HEK293 (cell line): ENCODE data around the gene MTMR4.

Source experiments
- CTCF ChIA-PET: fragments of 350-600 bp; formaldehyde crosslinking; extraction: SDS; loops from one replicate; lab custom pipeline; 2021; ENCODE audit warnings: antibody characterized with exemption; lab: Yijun Ruan, JAX
- POLR2A ChIA-PET: fragments of 300-600 bp; formaldehyde crosslinking; extraction: SDS; loops from one replicate; lab custom pipeline; 2020; ENCODE audit warnings: antibody characterized with exemption, inconsistent platforms; lab: Yijun Ruan, JAX
- H3K27ac ChIP-seq: fragments of 200-500 bp; sonication (Bioruptor generic); 2 replicates; pipeline ENCODE4 v1.5.1; 2014; ENCODE audit warnings: low read depth, low read length, control low read depth, inconsistent platforms; ENCODE audit errors: extremely low read depth
- H3K36me3 ChIP-seq, 2 experiments: fragments of 200-500 bp in 1 of 2; sonication (Bioruptor generic) in 1 of 2; 1 replicate in 1 of 2; 2 replicates in 1 of 2; pipeline ENCODE4 v1.5.1; 2014 to 2017; ENCODE audit warnings: inconsistent platforms in 2 of 2, low read length in 2 of 2; ENCODE audit not compliant: control insufficient read depth in 2 of 2, insufficient read depth in 1 of 2
- H3K4me1 ChIP-seq: fragments of 200-500 bp; sonication (Bioruptor generic); 2 replicates; pipeline ENCODE4 v1.5.1; 2014; ENCODE audit warnings: mild to moderate bottlenecking, low read length, inconsistent platforms; ENCODE audit not compliant: control insufficient read depth, insufficient read depth
- H3K4me3 ChIP-seq: 2 replicates; pipeline ENCODE4 v1.5.1; 2011; ENCODE audit warnings: low read depth, mild to moderate bottlenecking, control low read depth, low read length, moderate library complexity
- H3K9me3 ChIP-seq: fragments of 200-500 bp; sonication (Bioruptor generic); 2 replicates; pipeline ENCODE4 v1.5.1; 2014; ENCODE audit warnings: low read depth, low read length, inconsistent platforms; ENCODE audit not compliant: control insufficient read depth, insufficient read depth
- GLIS2 ChIP-seq: fragments of 450-650 bp; formaldehyde crosslinking; IDR thresholded peaks from 2 replicates; pipeline ENCODE4 v1.5.1; 2016; ENCODE audit warnings: missing biosample characterization, missing genetic modification characterization
- KLF10 ChIP-seq: fragments of 450-650 bp; IDR thresholded peaks from 2 replicates; pipeline ENCODE4 v1.5.1; 2018; ENCODE audit warnings: missing biosample characterization, mild to moderate bottlenecking, missing genetic modification characterization
- KLF9 ChIP-seq: fragments of 450-650 bp; formaldehyde crosslinking; IDR thresholded peaks from 2 replicates; pipeline ENCODE4 v1.5.1; 2016; ENCODE audit warnings: missing biosample characterization, missing genetic modification characterization, low read depth
- MYNN ChIP-seq: fragments of 450-650 bp; formaldehyde crosslinking; IDR thresholded peaks from 2 replicates; pipeline ENCODE4 v1.5.1; 2016; ENCODE audit warnings: missing biosample characterization, missing genetic modification characterization, borderline replicate concordance
- REPIN1 ChIP-seq: fragments of 450-650 bp; formaldehyde crosslinking; IDR thresholded peaks from 2 replicates; pipeline ENCODE4 v1.5.1; 2017; ENCODE audit warnings: missing biosample characterization, missing genetic modification characterization, low read depth
- SETDB1 ChIP-seq: IDR thresholded peaks from one replicate; pipeline ENCODE4 v1.6.1; 2017; ENCODE audit warnings: mild to moderate bottlenecking, low read length, moderate library complexity, mixed read lengths; ENCODE audit not compliant: insufficient read length
- TCF7L2 ChIP-seq: IDR thresholded peaks from 2 replicates; pipeline ENCODE4 v1.6.1; 2011; ENCODE audit warnings: low read depth, mild to moderate bottlenecking, inconsistent platforms, low read length, moderate library complexity, borderline replicate concordance
- ZBTB20 ChIP-seq: fragments of 450-650 bp; formaldehyde crosslinking; IDR thresholded peaks from 2 replicates; pipeline ENCODE4 v1.5.1; 2016; ENCODE audit warnings: missing biosample characterization, missing genetic modification characterization
- ZNF10 ChIP-seq: fragments of 450-650 bp; formaldehyde crosslinking; IDR thresholded peaks from 2 replicates; pipeline ENCODE4 v1.5.1; 2017; ENCODE audit warnings: missing biosample characterization, missing genetic modification characterization
- ZNF146 ChIP-seq: fragments of 450-650 bp; formaldehyde crosslinking; IDR thresholded peaks from 2 replicates; pipeline ENCODE4 v1.5.1; 2016; ENCODE audit warnings: missing biosample characterization, missing genetic modification characterization
- ZNF184 ChIP-seq: fragments of 450-650 bp; IDR thresholded peaks from 2 replicates; pipeline ENCODE4 v1.5.1; 2018; ENCODE audit warnings: missing biosample characterization, mild to moderate bottlenecking, missing genetic modification characterization
- ZNF24 ChIP-seq: fragments of 450-650 bp; formaldehyde crosslinking; IDR thresholded peaks from 2 replicates; pipeline ENCODE4 v1.5.1; 2016; ENCODE audit warnings: missing biosample characterization, missing genetic modification characterization
- ZNF248 ChIP-seq: fragments of 450-650 bp; formaldehyde crosslinking; IDR thresholded peaks from 2 replicates; pipeline ENCODE4 v1.5.1; 2017; ENCODE audit warnings: missing biosample characterization, missing genetic modification characterization
- ZNF292 ChIP-seq: fragments of 450-650 bp; formaldehyde crosslinking; IDR thresholded peaks from 2 replicates; pipeline ENCODE4 v1.5.1; 2016; ENCODE audit warnings: low read depth, missing biosample characterization, missing genetic modification characterization, borderline replicate concordance
- ZNF341 ChIP-seq: fragments of 450-650 bp; formaldehyde crosslinking; IDR thresholded peaks from 2 replicates; pipeline ENCODE4; 2016; ENCODE audit warnings: low read depth, missing biosample characterization, missing genetic modification characterization
- ZNF501 ChIP-seq: fragments of 450-650 bp; formaldehyde crosslinking; IDR thresholded peaks from 2 replicates; pipeline ENCODE4 v1.5.1; 2016; ENCODE audit warnings: missing biosample characterization, missing genetic modification characterization
- ZNF549 ChIP-seq: fragments of 450-650 bp; IDR thresholded peaks from 2 replicates; pipeline ENCODE4 v1.5.1; 2018; ENCODE audit warnings: missing biosample characterization, missing genetic modification characterization, mild to moderate bottlenecking, inconsistent platforms, moderate library complexity
- ZNF561 ChIP-seq: fragments of 450-650 bp; IDR thresholded peaks from 2 replicates; pipeline ENCODE4 v1.5.1; 2018; ENCODE audit warnings: missing biosample characterization, missing genetic modification characterization, borderline replicate concordance
- ZNF600 ChIP-seq: fragments of 450-650 bp; formaldehyde crosslinking; IDR thresholded peaks from 2 replicates; pipeline ENCODE4 v1.5.1; 2016; ENCODE audit warnings: missing biosample characterization, missing genetic modification characterization
- ZNF629 ChIP-seq: fragments of 450-650 bp; formaldehyde crosslinking; IDR thresholded peaks from 2 replicates; pipeline ENCODE4 v1.5.1; 2017; ENCODE audit warnings: missing biosample characterization, missing genetic modification characterization
- ZNF660 ChIP-seq: fragments of 450-650 bp; IDR thresholded peaks from 2 replicates; pipeline ENCODE4 v1.5.1; 2018; ENCODE audit warnings: missing biosample characterization, mild to moderate bottlenecking, missing genetic modification characterization
- ZNF670 ChIP-seq: fragments of 450-650 bp; formaldehyde crosslinking; IDR thresholded peaks from 2 replicates; pipeline ENCODE4 v1.5.1; 2016; ENCODE audit warnings: missing biosample characterization, missing genetic modification characterization, low read depth
- ZNF76 ChIP-seq: fragments of 450-650 bp; formaldehyde crosslinking; IDR thresholded peaks from 2 replicates; pipeline ENCODE4; 2016; ENCODE audit warnings: low read depth, missing biosample characterization, missing genetic modification characterization, borderline replicate concordance
- ZNF768 ChIP-seq: fragments of 450-650 bp; formaldehyde crosslinking; IDR thresholded peaks from 2 replicates; pipeline ENCODE4 v1.5.1; 2018; ENCODE audit warnings: missing biosample characterization, mild to moderate bottlenecking, missing genetic modification characterization
- TF ChIP-seq, protein P1 (sequence below): fragments of 450-650 bp; formaldehyde crosslinking; IDR thresholded peaks from 2 replicates; pipeline ENCODE4 v1.5.1; 2016; ENCODE audit warnings: missing biosample characterization, missing genetic modification characterization
- TF ChIP-seq, protein P2 (sequence below): fragments of 450-650 bp; formaldehyde crosslinking; IDR thresholded peaks from 2 replicates; pipeline ENCODE4 v1.5.1; 2016; ENCODE audit warnings: missing biosample characterization, missing genetic modification characterization
- TF ChIP-seq, protein P3 (sequence below): fragments of 450-650 bp; formaldehyde crosslinking; IDR thresholded peaks from 2 replicates; pipeline ENCODE4 v1.5.1; 2016; ENCODE audit warnings: missing biosample characterization, missing genetic modification characterization
- TF ChIP-seq, protein P4 (sequence below): fragments of 450-650 bp; formaldehyde crosslinking; IDR thresholded peaks from 2 replicates; pipeline ENCODE4 v1.5.1; 2016; ENCODE audit warnings: missing biosample characterization, missing genetic modification characterization

The MTMR4 gene

DNA sequence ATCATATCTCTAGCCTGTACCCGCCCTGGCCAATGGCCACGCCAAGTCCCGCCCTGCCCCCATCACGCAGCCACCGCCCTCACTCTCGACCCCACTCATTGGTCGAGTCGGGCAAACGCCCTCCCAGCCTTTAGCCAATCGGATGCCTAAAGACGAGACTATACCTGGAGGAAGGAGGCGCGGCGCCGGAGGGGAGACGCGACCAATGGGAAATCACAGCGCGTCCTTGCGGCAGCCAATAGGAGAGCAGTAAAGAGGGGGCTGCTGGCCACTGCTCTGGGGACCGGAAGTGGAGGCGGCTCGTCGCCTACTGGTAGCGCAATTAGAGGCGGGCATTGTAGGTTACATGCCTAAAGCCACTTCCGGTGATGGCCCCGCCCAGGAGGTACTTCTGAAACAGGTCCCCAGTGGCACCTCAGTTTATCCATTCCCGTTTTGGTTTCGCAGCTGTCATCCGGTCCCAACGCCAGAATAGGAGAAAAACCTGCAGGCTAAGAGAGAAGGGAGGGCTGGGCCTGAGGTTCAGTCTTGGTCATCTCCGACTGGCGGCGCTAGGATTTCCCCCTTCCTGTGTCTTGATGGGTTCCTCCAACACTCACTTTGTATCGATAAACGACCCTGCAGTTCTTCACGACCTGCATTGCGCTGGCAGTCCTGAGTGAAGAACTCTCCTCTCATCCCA, 3.6 kb upstream of the MTMR4 start (continued):
- TF ChIP-seq, protein P1, sequence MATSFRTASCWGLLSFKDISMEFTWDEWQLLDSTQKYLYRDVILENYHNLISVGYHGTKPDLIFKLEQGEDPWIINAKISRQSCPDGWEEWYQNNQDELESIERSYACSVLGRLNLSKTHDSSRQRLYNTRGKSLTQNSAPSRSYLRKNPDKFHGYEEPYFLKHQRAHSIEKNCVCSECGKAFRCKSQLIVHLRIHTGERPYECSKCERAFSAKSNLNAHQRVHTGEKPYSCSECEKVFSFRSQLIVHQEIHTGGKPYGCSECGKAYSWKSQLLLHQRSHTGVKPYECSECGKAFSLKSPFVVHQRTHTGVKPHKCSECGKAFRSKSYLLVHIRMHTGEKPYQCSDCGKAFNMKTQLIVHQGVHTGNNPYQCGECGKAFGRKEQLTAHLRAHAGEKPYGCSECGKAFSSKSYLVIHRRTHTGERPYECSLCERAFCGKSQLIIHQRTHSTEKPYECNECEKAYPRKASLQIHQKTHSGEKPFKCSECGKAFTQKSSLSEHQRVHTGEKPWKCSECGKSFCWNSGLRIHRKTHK = no peak
- TF ChIP-seq MYNN (tag by site-specific recombination) (no peak), SETDB1 (no peak)
- TF ChIP-seq, protein P2, sequence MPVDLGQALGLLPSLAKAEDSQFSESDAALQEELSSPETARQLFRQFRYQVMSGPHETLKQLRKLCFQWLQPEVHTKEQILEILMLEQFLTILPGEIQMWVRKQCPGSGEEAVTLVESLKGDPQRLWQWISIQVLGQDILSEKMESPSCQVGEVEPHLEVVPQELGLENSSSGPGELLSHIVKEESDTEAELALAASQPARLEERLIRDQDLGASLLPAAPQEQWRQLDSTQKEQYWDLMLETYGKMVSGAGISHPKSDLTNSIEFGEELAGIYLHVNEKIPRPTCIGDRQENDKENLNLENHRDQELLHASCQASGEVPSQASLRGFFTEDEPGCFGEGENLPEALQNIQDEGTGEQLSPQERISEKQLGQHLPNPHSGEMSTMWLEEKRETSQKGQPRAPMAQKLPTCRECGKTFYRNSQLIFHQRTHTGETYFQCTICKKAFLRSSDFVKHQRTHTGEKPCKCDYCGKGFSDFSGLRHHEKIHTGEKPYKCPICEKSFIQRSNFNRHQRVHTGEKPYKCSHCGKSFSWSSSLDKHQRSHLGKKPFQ (tag by site-specific recombination) = no peak

DNA sequence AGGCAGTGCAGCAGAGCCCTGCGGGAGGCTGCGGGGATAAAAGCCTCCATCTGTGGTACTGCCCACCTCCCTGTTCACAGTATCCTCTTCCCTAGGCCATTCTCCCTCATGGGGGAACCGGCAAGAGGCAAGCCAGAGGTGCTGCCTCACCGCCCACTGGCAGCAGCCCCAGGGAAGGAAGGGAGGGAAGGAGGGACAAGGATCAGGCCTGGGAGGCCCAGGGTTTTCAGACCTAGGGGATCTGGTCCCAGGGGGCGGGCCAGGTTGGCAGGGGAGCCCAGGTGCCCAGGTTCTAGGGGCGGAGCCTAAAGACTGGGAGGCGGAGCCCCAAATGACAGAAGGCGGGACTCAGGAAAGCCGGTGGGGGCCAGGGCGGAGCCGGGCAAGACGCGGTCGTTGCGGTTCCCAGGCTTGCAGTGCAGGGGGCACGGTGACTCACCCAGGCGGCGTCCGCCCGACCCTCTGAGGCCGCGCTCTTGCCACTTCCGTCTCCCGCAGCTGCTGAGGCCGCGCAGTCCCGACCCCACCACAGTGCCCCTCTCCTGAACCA, 3.0 kb upstream of the MTMR4 start:
- CTCF ChIA-PET = interaction anchor here (0.9 to 2.3 kb wide), 9 partner anchors 18 to 491 kb away, joined by 3 to 19 read pairs (median 7); no protein-coding TSS in a partner anchor
- POLR2A ChIA-PET = interaction anchor here (0.6 to 2.8 kb wide), 4 partner anchors 51 to 488 kb away, joined by 3 to 39 read pairs (median 12); no protein-coding TSS in a partner anchor
- Histone ChIP-seq H3K9me3 (no peaks in the 10 kb centered on the region), H3K4me1 (peaks cover 3% of the 10 kb centered on the region; the same call in 1 of the 2 replicates), H3K27ac (peak overlapping the region; percentile 43; the same call in 1 of the 2 replicates), H3K36me3 (peaks cover 0 to 10% of the 10 kb centered on the region in 2 experiments; a peak in 1 of 3 replicates), H3K4me3 (peak overlapping the region; percentile 74)
- TF ChIP-seq ZNF341 = peak; percentile 76
- no peak for TF ChIP-seq ZNF501
- TF ChIP-seq ZNF146 = no peak
- TF ChIP-seq ZNF768 (tag by site-specific recombination) = no peak
- TF ChIP-seq, protein P3, sequence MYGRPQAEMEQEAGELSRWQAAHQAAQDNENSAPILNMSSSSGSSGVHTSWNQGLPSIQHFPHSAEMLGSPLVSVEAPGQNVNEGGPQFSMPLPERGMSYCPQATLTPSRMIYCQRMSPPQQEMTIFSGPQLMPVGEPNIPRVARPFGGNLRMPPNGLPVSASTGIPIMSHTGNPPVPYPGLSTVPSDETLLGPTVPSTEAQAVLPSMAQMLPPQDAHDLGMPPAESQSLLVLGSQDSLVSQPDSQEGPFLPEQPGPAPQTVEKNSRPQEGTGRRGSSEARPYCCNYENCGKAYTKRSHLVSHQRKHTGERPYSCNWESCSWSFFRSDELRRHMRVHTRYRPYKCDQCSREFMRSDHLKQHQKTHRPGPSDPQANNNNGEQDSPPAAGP (tag by site-specific recombination) = peak; percentile 79
- no peak for TF ChIP-seq ZNF670 (tag by site-specific recombination)
- 0 out of 2 replicates have a peak, but pooled peaks have one; percentile 19 for TF ChIP-seq ZNF24 (tag by site-specific recombination)
- TF ChIP-seq ZNF549 (tag by site-specific recombination) = no peak
- peak; percentile 36; the same call in 1 of the 2 replicates for TF ChIP-seq ZBTB20
- TF ChIP-seq ZNF600 (tag by site-specific recombination) = 0 out of 2 replicates have a peak, but pooled peaks have one; percentile 20
- no peak for TF ChIP-seq ZNF248 (tag by site-specific recombination)
- TF ChIP-seq ZNF184 (tag by site-specific recombination) = no peak
- TF ChIP-seq KLF9 = peak; percentile 65
- no peak for TF ChIP-seq TCF7L2
- no peak for TF ChIP-seq ZNF292 (tag by site-specific recombination)
- peak; percentile 100 for TF ChIP-seq GLIS2 (tag by site-specific recombination)
- TF ChIP-seq ZNF629 (tag by site-specific recombination) = peak; percentile 45; the same call in 1 of the 2 replicates
- TF ChIP-seq REPIN1 = no peak
- peak; percentile 51 for TF ChIP-seq ZNF660 (tag by site-specific recombination)
- TF ChIP-seq KLF10 (tag by site-specific recombination) = no peak
- TF ChIP-seq ZNF10 = peak; percentile 96
- TF ChIP-seq ZNF76 (tag by site-specific recombination) = 0 out of 2 replicates have a peak, but pooled peaks have one; percentile 46
- TF ChIP-seq MYNN (tag by site-specific recombination) = no peak
- no peak for TF ChIP-seq ZNF561
- TF ChIP-seq, protein P4, sequence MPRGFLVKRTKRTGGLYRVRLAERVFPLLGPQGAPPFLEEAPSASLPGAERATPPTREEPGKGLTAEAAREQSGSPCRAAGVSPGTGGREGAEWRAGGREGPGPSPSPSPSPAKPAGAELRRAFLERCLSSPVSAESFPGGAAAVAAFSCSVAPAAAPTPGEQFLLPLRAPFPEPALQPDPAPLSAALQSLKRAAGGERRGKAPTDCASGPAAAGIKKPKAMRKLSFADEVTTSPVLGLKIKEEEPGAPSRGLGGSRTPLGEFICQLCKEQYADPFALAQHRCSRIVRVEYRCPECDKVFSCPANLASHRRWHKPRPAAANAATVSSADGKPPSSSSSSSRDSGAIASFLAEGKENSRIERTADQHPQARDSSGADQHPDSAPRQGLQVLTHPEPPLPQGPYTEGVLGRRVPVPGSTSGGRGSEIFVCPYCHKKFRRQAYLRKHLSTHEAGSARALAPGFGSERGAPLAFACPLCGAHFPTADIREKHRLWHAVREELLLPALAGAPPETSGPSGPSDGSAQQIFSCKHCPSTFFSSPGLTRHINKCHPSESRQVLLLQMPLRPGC (tag by site-specific recombination) = no peak
